ENCODE results near the gene ADORA1.

GRCh38 chr1:203172184-203173010 lies 44.9 kb downstream of the ADORA1 start:
- TF ChIP-seq TRIM28 (IDR thresholded peaks at IDR 0.05; ENCODE audit: borderline replicate concordance, low read length) (no peak), ZNF221 (tag by site-specific recombination; IDR thresholded peaks at IDR 0.05; ENCODE audit: borderline replicate concordance) (no peak), ZBTB7A (tag by site-specific recombination; IDR thresholded peaks at IDR 0.05; ENCODE audit: low read depth) (no peak), ZNF266 (tag by site-specific recombination; IDR thresholded peaks at IDR 0.05; ENCODE audit: low read depth) (no peak), FEZF1 (tag by site-specific recombination; IDR thresholded peaks at IDR 0.05) (no peak), BCL6B (tag by site-specific recombination; IDR thresholded peaks at IDR 0.05) (no peak), ZNF16 (tag by site-specific recombination; IDR thresholded peaks at IDR 0.05; ENCODE audit: low read depth) (no peak), ZNF112 (tag by site-specific recombination; IDR thresholded peaks at IDR 0.05) (no peak), ZNF138 (tag by site-specific recombination; IDR thresholded peaks at IDR 0.05; ENCODE audit: borderline replicate concordance) (no peak), ZNF146 (tag by site-specific recombination; IDR thresholded peaks at IDR 0.05) (no peak), ZNF658 (tag by site-specific recombination; IDR thresholded peaks at IDR 0.05) (no peak)
- TF ChIP-seq, protein P1, sequence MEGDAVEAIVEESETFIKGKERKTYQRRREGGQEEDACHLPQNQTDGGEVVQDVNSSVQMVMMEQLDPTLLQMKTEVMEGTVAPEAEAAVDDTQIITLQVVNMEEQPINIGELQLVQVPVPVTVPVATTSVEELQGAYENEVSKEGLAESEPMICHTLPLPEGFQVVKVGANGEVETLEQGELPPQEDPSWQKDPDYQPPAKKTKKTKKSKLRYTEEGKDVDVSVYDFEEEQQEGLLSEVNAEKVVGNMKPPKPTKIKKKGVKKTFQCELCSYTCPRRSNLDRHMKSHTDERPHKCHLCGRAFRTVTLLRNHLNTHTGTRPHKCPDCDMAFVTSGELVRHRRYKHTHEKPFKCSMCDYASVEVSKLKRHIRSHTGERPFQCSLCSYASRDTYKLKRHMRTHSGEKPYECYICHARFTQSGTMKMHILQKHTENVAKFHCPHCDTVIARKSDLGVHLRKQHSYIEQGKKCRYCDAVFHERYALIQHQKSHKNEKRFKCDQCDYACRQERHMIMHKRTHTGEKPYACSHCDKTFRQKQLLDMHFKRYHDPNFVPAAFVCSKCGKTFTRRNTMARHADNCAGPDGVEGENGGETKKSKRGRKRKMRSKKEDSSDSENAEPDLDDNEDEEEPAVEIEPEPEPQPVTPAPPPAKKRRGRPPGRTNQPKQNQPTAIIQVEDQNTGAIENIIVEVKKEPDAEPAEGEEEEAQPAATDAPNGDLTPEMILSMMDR (tag by site-specific recombination; IDR thresholded peaks at IDR 0.05) = peak; percentile 85
- TF ChIP-seq, protein P2, sequence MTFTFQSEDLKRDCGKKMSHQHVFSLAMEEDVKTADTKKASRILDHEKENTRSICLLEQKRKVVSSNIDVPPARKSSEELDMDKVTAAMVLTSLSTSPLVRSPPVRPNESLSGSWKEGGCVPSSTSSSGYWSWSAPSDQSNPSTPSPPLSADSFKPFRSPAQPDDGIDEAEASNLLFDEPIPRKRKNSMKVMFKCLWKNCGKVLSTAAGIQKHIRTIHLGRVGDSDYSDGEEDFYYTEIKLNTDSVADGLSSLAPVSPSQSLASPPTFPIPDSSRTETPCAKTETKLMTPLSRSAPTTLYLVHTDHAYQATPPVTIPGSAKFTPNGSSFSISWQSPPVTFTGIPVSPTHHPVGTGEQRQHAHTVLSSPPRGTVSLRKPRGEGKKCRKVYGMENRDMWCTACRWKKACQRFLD (tag by site-specific recombination; IDR thresholded peaks at IDR 0.05) = no peak

Data from HEK293 (cell line).